AG20443 (cell line): ENCODE results near the gene CPSF4L.

Experiments used
- DNase-seq: peaks from one replicate; pipeline ENCODE4 v3.0.0; 2012; ENCODE audit warnings: low spot score, mixed read lengths

The CPSF4L gene

GRCh38 chr17:73289549-73290254, 28.0 kb upstream of the CPSF4L start:
- DNase-seq, result no peak

GRCh38 chr17:73288534-73289302, 27.0 kb upstream of the CPSF4L start:
- no peak for DNase-seq

GRCh38 chr17:73286863-73287296, 25.2 kb upstream of the CPSF4L start:
- no peak for DNase-seq

GRCh38 chr17:73285916-73286862, 24.5 kb upstream of the CPSF4L start:
- no peak for DNase-seq

- DNase-seq, result no peak
Observed at GRCh38 chr17:73285603-73285908, 23.9 kb upstream of the CPSF4L start.

GRCh38 chr17:73284906-73285602, 23.4 kb upstream of the CPSF4L start:
- no peak for DNase-seq

GRCh38 chr17:73284354-73284753, 22.7 kb upstream of the CPSF4L start:
- no peak for DNase-seq

- DNase-seq, result no peak
Observed at GRCh38 chr17:73283841-73284282, 22.2 kb upstream of the CPSF4L start.

- no peak for DNase-seq
Observed at GRCh38 chr17:73283250-73283649, 21.6 kb upstream of the CPSF4L start.

- no peak for DNase-seq
Observed at GRCh38 chr17:73282629-73283028, 20.9 kb upstream of the CPSF4L start.

- no peak for DNase-seq
Observed at GRCh38 chr17:73281928-73282327, 20.2 kb upstream of the CPSF4L start.

- DNase-seq, result no peak
Observed at GRCh38 chr17:73280191-73280590, 18.5 kb upstream of the CPSF4L start.

GRCh38 chr17:73279704-73280103, 18.0 kb upstream of the CPSF4L start:
- DNase-seq, result no peak

GRCh38 chr17:73278465-73279453, 17.1 kb upstream of the CPSF4L start:
- DNase-seq, result peak; percentile 29

- peak; percentile 14 for DNase-seq
Observed at GRCh38 chr17:73278049-73278464, 16.4 kb upstream of the CPSF4L start.

- no peak for DNase-seq
Observed at GRCh38 chr17:73274490-73274889, 12.8 kb upstream of the CPSF4L start.

GRCh38 chr17:73272906-73273218, 11.2 kb upstream of the CPSF4L start:
- DNase-seq, result no peak

GRCh38 chr17:73271072-73271471, 9.4 kb upstream of the CPSF4L start:
- DNase-seq, result no peak

GRCh38 chr17:73269791-73270190, 8.1 kb upstream of the CPSF4L start:
- DNase-seq, result no peak

GRCh38 chr17:73269329-73269615, 7.6 kb upstream of the CPSF4L start:
- no peak for DNase-seq
